ENCODE results near the gene RIMBP2.

DNA sequence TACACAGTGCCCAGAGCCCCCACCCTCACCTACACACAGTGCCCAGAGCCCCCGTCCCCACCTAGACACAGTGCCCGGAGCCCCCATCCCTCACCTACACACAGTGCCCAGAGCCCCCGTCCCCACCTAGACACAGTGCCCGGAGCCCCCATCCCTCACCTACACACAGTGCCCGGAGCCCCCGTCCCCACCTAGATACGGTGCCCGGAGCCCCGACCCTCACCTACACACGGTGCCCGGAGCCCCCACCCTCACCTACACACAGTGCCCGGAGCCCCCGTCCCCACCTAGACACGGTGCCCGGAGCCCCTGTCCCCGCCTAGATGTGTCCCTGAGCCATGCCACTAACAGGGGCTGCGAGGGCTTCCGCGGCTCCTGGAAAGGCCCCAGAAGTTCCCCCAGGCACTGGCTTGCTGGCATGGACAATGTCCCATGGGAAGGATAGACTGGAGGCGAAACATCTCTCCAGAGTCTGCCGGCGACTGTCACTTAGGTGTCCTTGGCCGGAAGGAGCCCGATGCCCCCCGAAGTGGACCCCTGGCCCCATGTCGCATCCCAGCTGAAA, 232.4 kb downstream of the RIMBP2 start:
- TF ChIP-seq, protein P1, sequence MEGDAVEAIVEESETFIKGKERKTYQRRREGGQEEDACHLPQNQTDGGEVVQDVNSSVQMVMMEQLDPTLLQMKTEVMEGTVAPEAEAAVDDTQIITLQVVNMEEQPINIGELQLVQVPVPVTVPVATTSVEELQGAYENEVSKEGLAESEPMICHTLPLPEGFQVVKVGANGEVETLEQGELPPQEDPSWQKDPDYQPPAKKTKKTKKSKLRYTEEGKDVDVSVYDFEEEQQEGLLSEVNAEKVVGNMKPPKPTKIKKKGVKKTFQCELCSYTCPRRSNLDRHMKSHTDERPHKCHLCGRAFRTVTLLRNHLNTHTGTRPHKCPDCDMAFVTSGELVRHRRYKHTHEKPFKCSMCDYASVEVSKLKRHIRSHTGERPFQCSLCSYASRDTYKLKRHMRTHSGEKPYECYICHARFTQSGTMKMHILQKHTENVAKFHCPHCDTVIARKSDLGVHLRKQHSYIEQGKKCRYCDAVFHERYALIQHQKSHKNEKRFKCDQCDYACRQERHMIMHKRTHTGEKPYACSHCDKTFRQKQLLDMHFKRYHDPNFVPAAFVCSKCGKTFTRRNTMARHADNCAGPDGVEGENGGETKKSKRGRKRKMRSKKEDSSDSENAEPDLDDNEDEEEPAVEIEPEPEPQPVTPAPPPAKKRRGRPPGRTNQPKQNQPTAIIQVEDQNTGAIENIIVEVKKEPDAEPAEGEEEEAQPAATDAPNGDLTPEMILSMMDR (IDR thresholded peaks at IDR 0.05; ENCODE audit: poor library complexity, severe bottlenecking), result no peak
- TF ChIP-seq, protein P2, sequence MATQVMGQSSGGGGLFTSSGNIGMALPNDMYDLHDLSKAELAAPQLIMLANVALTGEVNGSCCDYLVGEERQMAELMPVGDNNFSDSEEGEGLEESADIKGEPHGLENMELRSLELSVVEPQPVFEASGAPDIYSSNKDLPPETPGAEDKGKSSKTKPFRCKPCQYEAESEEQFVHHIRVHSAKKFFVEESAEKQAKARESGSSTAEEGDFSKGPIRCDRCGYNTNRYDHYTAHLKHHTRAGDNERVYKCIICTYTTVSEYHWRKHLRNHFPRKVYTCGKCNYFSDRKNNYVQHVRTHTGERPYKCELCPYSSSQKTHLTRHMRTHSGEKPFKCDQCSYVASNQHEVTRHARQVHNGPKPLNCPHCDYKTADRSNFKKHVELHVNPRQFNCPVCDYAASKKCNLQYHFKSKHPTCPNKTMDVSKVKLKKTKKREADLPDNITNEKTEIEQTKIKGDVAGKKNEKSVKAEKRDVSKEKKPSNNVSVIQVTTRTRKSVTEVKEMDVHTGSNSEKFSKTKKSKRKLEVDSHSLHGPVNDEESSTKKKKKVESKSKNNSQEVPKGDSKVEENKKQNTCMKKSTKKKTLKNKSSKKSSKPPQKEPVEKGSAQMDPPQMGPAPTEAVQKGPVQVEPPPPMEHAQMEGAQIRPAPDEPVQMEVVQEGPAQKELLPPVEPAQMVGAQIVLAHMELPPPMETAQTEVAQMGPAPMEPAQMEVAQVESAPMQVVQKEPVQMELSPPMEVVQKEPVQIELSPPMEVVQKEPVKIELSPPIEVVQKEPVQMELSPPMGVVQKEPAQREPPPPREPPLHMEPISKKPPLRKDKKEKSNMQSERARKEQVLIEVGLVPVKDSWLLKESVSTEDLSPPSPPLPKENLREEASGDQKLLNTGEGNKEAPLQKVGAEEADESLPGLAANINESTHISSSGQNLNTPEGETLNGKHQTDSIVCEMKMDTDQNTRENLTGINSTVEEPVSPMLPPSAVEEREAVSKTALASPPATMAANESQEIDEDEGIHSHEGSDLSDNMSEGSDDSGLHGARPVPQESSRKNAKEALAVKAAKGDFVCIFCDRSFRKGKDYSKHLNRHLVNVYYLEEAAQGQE (IDR thresholded peaks at IDR 0.05; ENCODE audit: borderline replicate concordance), result no peak

Data from neural cell (in vitro differentiated cells).